SK-N-SH (cell line): Measurements from ENCODE around the gene KBTBD2. TPM values are rescaled to one million over a fixed set of nuclear protein-coding genes. Genes with fewer than 3 reads are reported as not detected.

Source experiments
- CTCF ChIA-PET: fragments of 300-600, 350-600 bp; formaldehyde crosslinking; extraction: SDS; loops from one replicate; lab custom pipeline; 2021; lab: Yijun Ruan, JAX
- POLR2A ChIA-PET: fragments of 350-600 bp; sonication (Branson Sonifier 250); formaldehyde crosslinking; extraction: SDS; loops from one replicate; lab custom pipeline; 2020; ENCODE audit warnings: antibody characterized with exemption, inconsistent platforms; lab: Yijun Ruan, JAX
- DNase-seq: peaks from one replicate; pipeline ENCODE4 v3.0.0; 2012
- H2AFZ ChIP-seq: fragments of 200-600 bp; sonication (generic); 2 replicates; pipeline ENCODE4 v1.8.1; 2016; ENCODE audit warnings: antibody characterized with exemption, mild to moderate bottlenecking, low read depth
- H3F3A ChIP-seq: fragments of 200-600 bp; sonication (generic); replicated peaks from 2 replicates; pipeline ENCODE3; 2016; ENCODE audit warnings: antibody characterized with exemption, mild to moderate bottlenecking; ENCODE audit not compliant: insufficient read depth
- H3K27ac ChIP-seq, 2 experiments: fragments of 200-500 bp in 1 of 2; fragments of 200-600 bp in 1 of 2; sonication (Bioruptor generic) in 1 of 2; sonication (generic), shearing (Covaris generic) in 1 of 2; 2 replicates each; pipeline versions ENCODE4 v1.5.1 to v1.6.1; 2014 to 2016; ENCODE audit warnings: low read depth in 2 of 2, inconsistent platforms in 1 of 2, low read length in 1 of 2, mild to moderate bottlenecking in 1 of 2, mixed read lengths in 1 of 2
- H3K27me3 ChIP-seq: fragments of 200-600 bp; sonication (generic), shearing (Covaris generic); 2 replicates; pipeline ENCODE4 v1.6.1; 2016; ENCODE audit warnings: mixed run types; ENCODE audit not compliant: insufficient read depth
- H3K36me3 ChIP-seq, 2 experiments: fragments of 200-500 bp in 1 of 2; fragments of 200-600 bp in 1 of 2; sonication (Bioruptor generic) in 1 of 2; sonication (generic) in 1 of 2; replicated peaks in 1 of 2; 2 replicates each; pipeline versions ENCODE3 to v1.5.1; 2014 to 2016; ENCODE audit warnings: low read length in 1 of 2, mild to moderate bottlenecking in 1 of 2; ENCODE audit not compliant: insufficient read depth in 2 of 2, control insufficient read depth in 1 of 2
- H3K4me1 ChIP-seq, 2 experiments: fragments of 200-500 bp in 1 of 2; fragments of 200-600 bp in 1 of 2; sonication (Bioruptor generic) in 1 of 2; sonication (generic), shearing (Covaris generic) in 1 of 2; 2 replicates each; pipeline versions ENCODE4 v1.5.1 to v1.6.1; 2014 to 2016; ENCODE audit warnings: low read depth in 1 of 2, low read length in 1 of 2, mixed run types in 1 of 2; ENCODE audit not compliant: insufficient read depth in 2 of 2, control insufficient read depth in 1 of 2
- H3K4me2 ChIP-seq: fragments of 200-600 bp; sonication (generic), shearing (Covaris generic); 2 replicates; pipeline ENCODE4 v1.6.1; 2017; ENCODE audit warnings: mixed run types
- H3K4me3 ChIP-seq, 2 experiments: fragments of 200-500 bp in 1 of 2; fragments of 200-600 bp in 1 of 2; sonication (Bioruptor generic) in 1 of 2; sonication (generic), shearing (Covaris generic) in 1 of 2; 2 replicates each; pipeline versions ENCODE4 v1.5.1 to v1.8.1; 2014 to 2016; ENCODE audit warnings: low read depth in 2 of 2, inconsistent platforms in 1 of 2, low read length in 1 of 2, mild to moderate bottlenecking in 1 of 2, mixed read lengths in 1 of 2, moderate library complexity in 1 of 2
- H3K79me2 ChIP-seq: fragments of 200-600 bp; sonication (generic); 2 replicates; pipeline ENCODE4 v1.8.1; 2017; ENCODE audit warnings: mild to moderate bottlenecking; ENCODE audit not compliant: insufficient read depth
- H3K9ac ChIP-seq: fragments of 200-600 bp; sonication (generic); 2 replicates; pipeline ENCODE4 v1.6.1; 2017; ENCODE audit warnings: mixed run types
- H3K9me2 ChIP-seq: fragments of 200-600 bp; sonication (generic); 2 replicates; pipeline ENCODE4 v1.6.1; 2017; ENCODE audit warnings: mixed run types
- H3K9me3 ChIP-seq: fragments of 200-600 bp; sonication (generic); 2 replicates; pipeline ENCODE4 v1.6.1; 2017; ENCODE audit warnings: mixed run types, mild to moderate bottlenecking, moderate library complexity
- H4K20me1 ChIP-seq: fragments of 200-600 bp; sonication (generic); 2 replicates; pipeline ENCODE4 v1.6.1; 2017; ENCODE audit warnings: mild to moderate bottlenecking, mixed run types; ENCODE audit not compliant: insufficient read depth
- CHD2 ChIP-seq: fragments of 150-350 bp; IDR thresholded peaks from 2 replicates; pipeline ENCODE4 v1.6.1; 2018; ENCODE audit warnings: low read length; ENCODE audit not compliant: partially characterized antibody
- CTCF ChIP-seq: fragments of 200-600 bp; sonication (generic); IDR thresholded peaks from 2 replicates; pipeline ENCODE4 v1.6.1; 2017; ENCODE audit warnings: antibody characterized with exemption, mild to moderate bottlenecking, moderate library complexity
- EP300 ChIP-seq, 2 experiments: IDR thresholded peaks; 2 replicates each; pipeline versions ENCODE4 v1.4.0 to v1.6.1; 2012; ENCODE audit warnings: borderline replicate concordance in 1 of 2, low read depth in 1 of 2, low read length in 1 of 2
- EZH2phosphoT487 ChIP-seq: fragments of 200-600 bp; sonication (generic); IDR thresholded peaks from 2 replicates; pipeline ENCODE4 v1.6.1; 2017; ENCODE audit warnings: low read depth, mixed run types, mild to moderate bottlenecking, antibody characterized with exemption, moderate library complexity, borderline replicate concordance
- FOSL2 ChIP-seq: IDR thresholded peaks from 2 replicates; pipeline ENCODE4 v1.4.0; 2012; ENCODE audit warnings: low read depth, mild to moderate bottlenecking, moderate library complexity, borderline replicate concordance
- FOXJ3 ChIP-seq: sonication (generic); formaldehyde crosslinking; IDR thresholded peaks from 2 replicates; pipeline ENCODE4 v1.5.1; 2020; ENCODE audit warnings: mild to moderate bottlenecking, missing genetic modification reagents
- GABPA ChIP-seq: IDR thresholded peaks from 2 replicates; pipeline ENCODE4 v1.4.0; 2012; ENCODE audit warnings: low read depth, mild to moderate bottlenecking
- MXI1 ChIP-seq: IDR thresholded peaks from 2 replicates; pipeline ENCODE4 v1.6.1; 2012; ENCODE audit warnings: mild to moderate bottlenecking, low read depth, low read length, improper control_type of control experiment
- NFIC ChIP-seq: IDR thresholded peaks from 2 replicates; pipeline ENCODE4 v1.4.0; 2012; ENCODE audit warnings: borderline replicate concordance
- NRF1 ChIP-seq: IDR thresholded peaks from 2 replicates; pipeline ENCODE4 v1.6.1; 2012; ENCODE audit warnings: low read depth, mild to moderate bottlenecking, low read length
- POLR2AphosphoS5 ChIP-seq: IDR thresholded peaks from 2 replicates; pipeline ENCODE4 v1.6.1; 2012; ENCODE audit warnings: low read depth, low read length
- RCOR1 ChIP-seq: fragments of 150-350 bp; IDR thresholded peaks from 2 replicates; pipeline ENCODE4 v1.6.1; 2017; ENCODE audit warnings: antibody characterized with exemption, low read length
- RFX5 ChIP-seq: IDR thresholded peaks from 2 replicates; pipeline ENCODE4 v1.6.1; 2012; ENCODE audit warnings: mild to moderate bottlenecking, improper control_type of control experiment, low read length
- TAF1 ChIP-seq: IDR thresholded peaks from 2 replicates; pipeline ENCODE4 v1.6.1; 2012; ENCODE audit warnings: low read depth, mild to moderate bottlenecking, low read length, moderate library complexity, borderline replicate concordance
- TCF12 ChIP-seq: IDR thresholded peaks from 2 replicates; pipeline ENCODE4 v1.4.0; 2012
- TEAD4 ChIP-seq: IDR thresholded peaks from 2 replicates; pipeline ENCODE4 v1.4.0; 2012; ENCODE audit warnings: mild to moderate bottlenecking, borderline replicate concordance; ENCODE audit not compliant: insufficient read depth
- ZBTB33 ChIP-seq: IDR thresholded peaks from 2 replicates; pipeline ENCODE4 v1.4.0; 2012; ENCODE audit warnings: low read depth, borderline replicate concordance
- WGBS: methylation state at CpG from one replicate; pipeline ENCODE4 v1.1.6; 2017; ENCODE audit warnings: low lambda C conversion rate; 5-methylcytosine and 5-hydroxymethylcytosine counted together
- polyA plus RNA-seq, 3 experiments: library from polyadenylated mRNA; depleted of rRNA; stranded (reverse); fragments of >200 nt; gene quantifications; 2 replicates each; pipeline ENCODE4 v1.2.3, GENCODE V29; 2012
- TF ChIP-seq, protein P1 (sequence below): fragments of 150-350 bp; IDR thresholded peaks from 2 replicates; pipeline ENCODE4 v1.6.1; 2017; ENCODE audit warnings: antibody characterized with exemption, low read length, low read depth, borderline replicate concordance
- TF ChIP-seq, protein P2 (sequence below): IDR thresholded peaks from 2 replicates; pipeline ENCODE4 v1.4.0; 2012; ENCODE audit warnings: low read depth, borderline replicate concordance
- TF ChIP-seq, protein P3 (sequence below): IDR thresholded peaks from 2 replicates; pipeline ENCODE4; 2012

Gene KBTBD2
- polyA plus RNA-seq, 1 of the 3 experiments (the other 2 are of a cell fraction), result 23.6 TPM

- no peak overlapping the region for H3K9ac ChIP-seq
- no peaks in the 10 kb centered on the region for H3K9me2 ChIP-seq
- peaks cover 37% of the 10 kb centered on the region for H3F3A ChIP-seq
- peaks cover 17% of the 10 kb centered on the region for H4K20me1 ChIP-seq
- H3K4me2 ChIP-seq, result no peak overlapping the region
- POLR2A ChIA-PET, result no interaction called here
- H3K27ac ChIP-seq, result peak overlapping the region; percentile 98 to 99; a peak in 3 of 4 replicates
- no peaks in the 10 kb centered on the region for H3K9me3 ChIP-seq
- no peak overlapping the region for H3K4me3 ChIP-seq
- no peaks in the 10 kb centered on the region for H3K36me3 ChIP-seq
- CTCF ChIA-PET, result interaction anchor here (1.0 to 6.1 kb wide), 11 partner anchors 8 to 216 kb away, joined by 3 to 37 read pairs (median 5); no protein-coding TSS in a partner anchor
- H3K27me3 ChIP-seq, result no peaks in the 10 kb centered on the region
- peaks cover 23% of the 10 kb centered on the region for H3K79me2 ChIP-seq
- no peak for TF ChIP-seq MXI1
- TF ChIP-seq RFX5, result no peak
- TF ChIP-seq ZBTB33, result no peak
- no peak for TF ChIP-seq POLR2AphosphoS5
- TF ChIP-seq, protein P1, sequence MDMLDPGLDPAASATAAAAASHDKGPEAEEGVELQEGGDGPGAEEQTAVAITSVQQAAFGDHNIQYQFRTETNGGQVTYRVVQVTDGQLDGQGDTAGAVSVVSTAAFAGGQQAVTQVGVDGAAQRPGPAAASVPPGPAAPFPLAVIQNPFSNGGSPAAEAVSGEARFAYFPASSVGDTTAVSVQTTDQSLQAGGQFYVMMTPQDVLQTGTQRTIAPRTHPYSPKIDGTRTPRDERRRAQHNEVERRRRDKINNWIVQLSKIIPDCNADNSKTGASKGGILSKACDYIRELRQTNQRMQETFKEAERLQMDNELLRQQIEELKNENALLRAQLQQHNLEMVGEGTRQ, result no peak
- no peak for TF ChIP-seq RCOR1
- TF ChIP-seq, protein P2, sequence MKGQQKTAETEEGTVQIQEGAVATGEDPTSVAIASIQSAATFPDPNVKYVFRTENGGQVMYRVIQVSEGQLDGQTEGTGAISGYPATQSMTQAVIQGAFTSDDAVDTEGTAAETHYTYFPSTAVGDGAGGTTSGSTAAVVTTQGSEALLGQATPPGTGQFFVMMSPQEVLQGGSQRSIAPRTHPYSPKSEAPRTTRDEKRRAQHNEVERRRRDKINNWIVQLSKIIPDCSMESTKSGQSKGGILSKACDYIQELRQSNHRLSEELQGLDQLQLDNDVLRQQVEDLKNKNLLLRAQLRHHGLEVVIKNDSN, result no peak
- no peak for TF ChIP-seq EZH2phosphoT487
- TF ChIP-seq, protein P3, sequence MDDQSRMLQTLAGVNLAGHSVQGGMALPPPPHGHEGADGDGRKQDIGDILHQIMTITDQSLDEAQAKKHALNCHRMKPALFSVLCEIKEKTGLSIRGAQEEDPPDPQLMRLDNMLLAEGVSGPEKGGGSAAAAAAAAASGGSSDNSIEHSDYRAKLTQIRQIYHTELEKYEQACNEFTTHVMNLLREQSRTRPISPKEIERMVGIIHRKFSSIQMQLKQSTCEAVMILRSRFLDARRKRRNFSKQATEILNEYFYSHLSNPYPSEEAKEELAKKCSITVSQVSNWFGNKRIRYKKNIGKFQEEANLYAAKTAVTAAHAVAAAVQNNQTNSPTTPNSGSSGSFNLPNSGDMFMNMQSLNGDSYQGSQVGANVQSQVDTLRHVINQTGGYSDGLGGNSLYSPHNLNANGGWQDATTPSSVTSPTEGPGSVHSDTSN, result no peak
- TF ChIP-seq TCF12, result no peak
- no peak for TF ChIP-seq EP300 (IDR thresholded peaks at IDR 0.05; ENCODE audit: borderline replicate concordance in 1 of 2, low read depth in 1 of 2, low read length in 1 of 2)
- TF ChIP-seq FOSL2, result no peak
- TF ChIP-seq CTCF, result no peak
- TF ChIP-seq GABPA, result no peak
- no peak for TF ChIP-seq NFIC
- no peak for TF ChIP-seq FOXJ3 (CRISPR knock-in tag)
- TF ChIP-seq TAF1, result no peak
- no peak for TF ChIP-seq NRF1
- no peak for TF ChIP-seq CHD2
- TF ChIP-seq TEAD4, result no peak
- WGBS, result 92% methylated on average over 3 of the region's 3 CpGs
- no peak for DNase-seq
- H3K4me1 ChIP-seq, result peaks cover 16 to 22% of the 10 kb centered on the region in 2 experiments; a peak in 3 of 4 replicates
- no peak overlapping the region for H2AFZ ChIP-seq
These were observed 2.2 kb upstream of the KBTBD2 start for GRCh38 chr7:32893722-32894121.
